Measurements from ENCODE around the gene PLIN5.

DNA sequence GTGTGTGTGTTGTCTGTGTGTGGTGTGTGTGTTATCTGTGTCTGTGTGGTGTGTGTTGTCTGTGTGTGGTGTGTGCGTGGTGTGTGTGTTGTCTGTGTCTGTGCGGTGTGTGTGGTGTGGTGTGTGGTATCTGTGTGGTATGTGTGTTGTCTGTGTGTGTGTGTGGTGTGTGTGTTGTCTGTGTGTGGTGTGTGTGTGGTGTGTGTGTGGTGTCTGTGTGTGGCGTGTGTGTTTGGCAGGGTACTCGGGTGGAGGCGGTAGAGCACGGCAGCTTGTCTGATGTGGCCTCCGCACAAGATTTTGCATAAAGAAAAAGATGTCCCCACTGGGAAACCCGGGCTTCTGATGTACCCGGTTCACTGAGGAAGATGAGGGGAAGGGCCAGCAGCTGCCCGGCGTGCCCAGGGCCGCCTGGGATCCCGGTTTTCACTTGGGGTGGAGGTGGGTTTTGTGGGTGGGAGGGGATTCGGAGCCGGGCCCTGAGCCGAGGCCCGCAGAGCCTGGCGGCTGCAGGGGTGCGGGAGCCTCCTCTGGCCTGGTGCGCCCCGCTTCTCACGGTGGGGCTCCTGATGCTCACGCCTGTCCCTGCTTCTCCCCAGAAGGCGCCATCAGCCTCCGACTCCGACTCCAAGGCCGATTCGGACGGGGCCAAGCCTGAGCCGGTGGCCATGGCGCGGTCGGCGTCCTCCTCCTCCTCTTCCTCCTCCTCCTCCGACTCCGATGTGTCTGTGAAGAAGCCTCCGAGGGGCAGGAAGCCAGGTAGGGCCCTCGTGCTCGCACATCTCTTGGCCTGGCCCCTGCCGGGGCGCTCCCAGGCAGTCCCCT, 41.7 kb downstream of the PLIN5 start:
- TF ChIP-seq YY1 (IDR thresholded peaks at IDR 0.05; ENCODE audit: insufficient read depth, insufficient read length) (no peak), ZNF274 (IDR thresholded peaks at IDR 0.05; ENCODE audit: low read depth, low read length) (no peak), SUZ12 (IDR thresholded peaks at IDR 0.05; ENCODE audit: extremely low read depth, insufficient read depth, insufficient read length) (no peak)
